Measurements from ENCODE around the gene KCNC1. TPM values are rescaled to one million over a fixed set of nuclear protein-coding genes. Genes with fewer than 3 reads are reported as not detected.

The KCNC1 gene
- total RNA-seq, 5 donors from 2014 or later (not counting 1 experiment from before 2014, with no cell fraction given): not detected

DNA sequence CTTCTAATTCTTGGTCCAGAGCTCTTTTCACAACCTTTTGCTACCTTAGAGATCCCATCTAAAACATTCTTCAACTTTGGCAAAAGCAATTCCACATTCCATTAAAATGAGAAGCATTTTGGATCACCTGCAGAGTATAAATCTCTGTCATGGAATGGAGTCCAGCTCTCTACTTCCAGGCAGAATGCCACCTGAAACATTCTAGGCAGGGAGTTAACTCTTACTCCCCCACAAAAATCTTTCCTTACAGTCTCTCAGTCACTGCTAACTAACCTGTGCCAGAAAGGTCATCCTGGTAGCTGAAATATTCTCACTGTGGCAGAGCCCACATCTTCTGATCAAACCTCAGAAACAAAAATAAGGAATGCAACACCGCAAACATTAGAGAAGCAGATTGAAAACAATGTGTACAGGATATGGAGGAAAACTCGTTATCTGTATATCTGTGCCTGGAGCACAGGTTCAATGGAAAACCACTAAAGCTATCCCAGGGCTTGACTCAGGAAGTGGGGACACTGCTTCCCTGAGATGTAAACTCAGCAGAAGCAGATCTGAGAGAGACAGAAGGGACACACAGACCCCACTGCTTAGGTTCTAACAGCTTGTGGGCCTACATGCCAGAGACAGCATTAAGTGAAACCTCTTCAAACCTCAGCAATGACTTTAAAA lies 78.9 kb downstream of the KCNC1 start:
- ChIA-PET POLR2A (no interaction called here), CTCF (no interaction called here)
- H3K36me3 ChIP-seq (ENCODE audit: control insufficient read depth in 2 of 2, extremely low read depth in 1 of 2, insufficient read depth in 1 of 2, low read length in 1 of 2): no peaks in the 10 kb centered on the region
- H3K27me3 Mint-ChIP-seq: no peaks in the 10 kb centered on the region
- H3K9me3 ChIP-seq: no peaks in the 10 kb centered on the region
- H3K4me1 Mint-ChIP-seq: no peaks in the 10 kb centered on the region
- no peak for DNase-seq
- H3K9me3 Mint-ChIP-seq: peaks cover 0 to 9% (median 0%) of the 10 kb centered on the region in 3 donors
- no CpG with 5 or more reads among the region's 2 CpGs for WGBS (ENCODE audit: insufficient coverage)
- no peak overlapping the region for H3K27ac ChIP-seq (ENCODE audit: low read length)
- ATAC-seq (replicated peaks in 1 of 4): no peak
- no peaks in the 10 kb centered on the region for H3K27me3 ChIP-seq (replicated peaks in 1 of 2; ENCODE audit: control insufficient read depth in 2 of 2, extremely low read depth in 1 of 2, insufficient read depth in 2 of 2, low read length in 1 of 2)
- no peak overlapping the region for H3K4me3 Mint-ChIP-seq
- no peak overlapping the region for H3K27ac Mint-ChIP-seq
- H3K36me3 Mint-ChIP-seq: peaks cover 36% of the 10 kb centered on the region
- no peaks in the 10 kb centered on the region for H3K4me1 ChIP-seq (ENCODE audit: control insufficient read depth in 1 of 2, extremely low read depth in 1 of 2, insufficient read depth in 2 of 2, low read length in 2 of 2)
- no peak overlapping the region for H3K4me3 ChIP-seq (ENCODE audit: control insufficient read depth in 1 of 2, extremely low read depth in 1 of 2, low read length in 1 of 2)

- peaks cover 31% of the 10 kb centered on the region for H3K36me3 Mint-ChIP-seq
- no peaks in the 10 kb centered on the region for H3K27me3 ChIP-seq (replicated peaks in 1 of 2; ENCODE audit: control insufficient read depth in 2 of 2, extremely low read depth in 1 of 2, insufficient read depth in 2 of 2, low read length in 1 of 2)
- H3K4me3 ChIP-seq (ENCODE audit: control insufficient read depth in 1 of 2, extremely low read depth in 1 of 2, low read length in 1 of 2): no peak overlapping the region
- no peak overlapping the region for H3K27ac Mint-ChIP-seq
- H3K4me1 ChIP-seq (ENCODE audit: control insufficient read depth in 1 of 2, extremely low read depth in 1 of 2, insufficient read depth in 2 of 2, low read length in 2 of 2): no peaks in the 10 kb centered on the region
- DNase-seq: no peak
- no peak for ATAC-seq (replicated peaks in 1 of 4)
- no peaks in the 10 kb centered on the region for H3K4me1 Mint-ChIP-seq
- no peak overlapping the region for H3K27ac ChIP-seq (ENCODE audit: low read length)
- no peaks in the 10 kb centered on the region for H3K9me3 ChIP-seq
- POLR2A ChIA-PET: no interaction called here
- no peak overlapping the region for H3K4me3 Mint-ChIP-seq
- no peaks in the 10 kb centered on the region for H3K27me3 Mint-ChIP-seq
- CTCF ChIA-PET: no interaction called here
- WGBS (ENCODE audit: insufficient coverage): no CpG with 5 or more reads among the region's 1 CpG
- peaks cover 0 to 3% (median 0%) of the 10 kb centered on the region in 3 donors for H3K9me3 Mint-ChIP-seq
- H3K36me3 ChIP-seq (ENCODE audit: control insufficient read depth in 2 of 2, extremely low read depth in 1 of 2, insufficient read depth in 1 of 2, low read length in 1 of 2): no peaks in the 10 kb centered on the region
Measured at GRCh38 chr11:17814546-17814945, 80.0 kb downstream of the KCNC1 start.

GRCh38 chr11:17816232-17816931 lies 81.8 kb downstream of the KCNC1 start:
- WGBS (ENCODE audit: insufficient coverage): 100% methylated on average over 2 of the region's 4 CpGs
- Histone ChIP-seq H3K27me3 (replicated peaks in 1 of 2; ENCODE audit: control insufficient read depth in 2 of 2, extremely low read depth in 1 of 2, insufficient read depth in 2 of 2, low read length in 1 of 2) (no peaks in the 10 kb centered on the region), H3K9me3 (no peaks in the 10 kb centered on the region), H3K27ac (ENCODE audit: low read length) (no peak overlapping the region), H3K36me3 (ENCODE audit: control insufficient read depth in 2 of 2, extremely low read depth in 1 of 2, insufficient read depth in 1 of 2, low read length in 1 of 2) (no peaks in the 10 kb centered on the region), H3K4me1 (ENCODE audit: control insufficient read depth in 1 of 2, extremely low read depth in 1 of 2, insufficient read depth in 2 of 2, low read length in 2 of 2) (no peaks in the 10 kb centered on the region), H3K4me3 (ENCODE audit: control insufficient read depth in 1 of 2, extremely low read depth in 1 of 2, low read length in 1 of 2) (no peak overlapping the region)
- H3K4me1 Mint-ChIP-seq: no peaks in the 10 kb centered on the region
- peaks cover 29% of the 10 kb centered on the region for H3K36me3 Mint-ChIP-seq
- ChIA-PET CTCF (no interaction called here), POLR2A (no interaction called here)
- no peak overlapping the region for H3K4me3 Mint-ChIP-seq
- no peak for DNase-seq
- no peaks in the 10 kb centered on the region for H3K9me3 Mint-ChIP-seq
- no peak for ATAC-seq (replicated peaks in 1 of 4)
- no peak overlapping the region for H3K27ac Mint-ChIP-seq
- no peaks in the 10 kb centered on the region for H3K27me3 Mint-ChIP-seq

GRCh38 chr11:17821648-17822400 lies 87.2 kb downstream of the KCNC1 start:
- no peak overlapping the region for H3K27ac Mint-ChIP-seq
- no peaks in the 10 kb centered on the region for H3K9me3 Mint-ChIP-seq
- WGBS (ENCODE audit: insufficient coverage): 100% methylated on average over 1 of the region's 4 CpGs
- no peaks in the 10 kb centered on the region for H3K36me3 ChIP-seq (ENCODE audit: control insufficient read depth in 2 of 2, extremely low read depth in 1 of 2, insufficient read depth in 1 of 2, low read length in 1 of 2)
- ATAC-seq (replicated peaks in 1 of 4) (no peak), DNase-seq (no peak)
- no peaks in the 10 kb centered on the region for H3K4me1 Mint-ChIP-seq
- ChIA-PET POLR2A (no interaction called here), CTCF (no interaction called here)
- no peaks in the 10 kb centered on the region for H3K27me3 ChIP-seq (replicated peaks in 1 of 2; ENCODE audit: control insufficient read depth in 2 of 2, extremely low read depth in 1 of 2, insufficient read depth in 2 of 2, low read length in 1 of 2)
- no peaks in the 10 kb centered on the region for H3K27me3 Mint-ChIP-seq
- H3K4me1 ChIP-seq (ENCODE audit: control insufficient read depth in 1 of 2, extremely low read depth in 1 of 2, insufficient read depth in 2 of 2, low read length in 2 of 2): no peaks in the 10 kb centered on the region
- peaks cover 34% of the 10 kb centered on the region for H3K36me3 Mint-ChIP-seq
- H3K4me3 ChIP-seq (ENCODE audit: control insufficient read depth in 1 of 2, extremely low read depth in 1 of 2, low read length in 1 of 2): no peak overlapping the region
- H3K4me3 Mint-ChIP-seq: no peak overlapping the region
- H3K27ac ChIP-seq (ENCODE audit: low read length): no peak overlapping the region
- H3K9me3 ChIP-seq: no peaks in the 10 kb centered on the region

GRCh38 chr11:17822401-17822781 lies 87.8 kb downstream of the KCNC1 start:
- H3K27me3 Mint-ChIP-seq: no peaks in the 10 kb centered on the region
- no peak overlapping the region for H3K27ac ChIP-seq (ENCODE audit: low read length)
- no peak overlapping the region for H3K4me3 Mint-ChIP-seq
- H3K4me3 ChIP-seq (ENCODE audit: control insufficient read depth in 1 of 2, extremely low read depth in 1 of 2, low read length in 1 of 2): no peak overlapping the region
- H3K4me1 Mint-ChIP-seq: no peaks in the 10 kb centered on the region
- DNase-seq (no peak), ATAC-seq (replicated peaks in 1 of 4) (no peak)
- WGBS (ENCODE audit: insufficient coverage): 52% methylated on average over 2 of the region's 5 CpGs
- ChIA-PET CTCF (no interaction called here), POLR2A (no interaction called here)
- H3K27me3 ChIP-seq (replicated peaks in 1 of 2; ENCODE audit: control insufficient read depth in 2 of 2, extremely low read depth in 1 of 2, insufficient read depth in 2 of 2, low read length in 1 of 2): no peaks in the 10 kb centered on the region
- no peak overlapping the region for H3K27ac Mint-ChIP-seq
- peaks cover 38% of the 10 kb centered on the region for H3K36me3 Mint-ChIP-seq
- no peaks in the 10 kb centered on the region for H3K9me3 Mint-ChIP-seq
- H3K9me3 ChIP-seq: no peaks in the 10 kb centered on the region
- H3K4me1 ChIP-seq (ENCODE audit: control insufficient read depth in 1 of 2, extremely low read depth in 1 of 2, insufficient read depth in 2 of 2, low read length in 2 of 2): no peaks in the 10 kb centered on the region
- no peaks in the 10 kb centered on the region for H3K36me3 ChIP-seq (ENCODE audit: control insufficient read depth in 2 of 2, extremely low read depth in 1 of 2, insufficient read depth in 1 of 2, low read length in 1 of 2)

- ATAC-seq (replicated peaks in 1 of 4): no peak
- Mint-ChIP-seq H3K27me3 (no peaks in the 10 kb centered on the region), H3K4me3 (no peak overlapping the region), H3K27ac (no peak overlapping the region), H3K36me3 (peaks cover 47% of the 10 kb centered on the region), H3K4me1 (no peaks in the 10 kb centered on the region), H3K9me3 (no peaks in the 10 kb centered on the region)
- Histone ChIP-seq H3K9me3 (no peaks in the 10 kb centered on the region), H3K4me3 (ENCODE audit: control insufficient read depth in 1 of 2, extremely low read depth in 1 of 2, low read length in 1 of 2) (no peak overlapping the region), H3K27me3 (replicated peaks in 1 of 2; ENCODE audit: control insufficient read depth in 2 of 2, extremely low read depth in 1 of 2, insufficient read depth in 2 of 2, low read length in 1 of 2) (no peaks in the 10 kb centered on the region), H3K4me1 (ENCODE audit: control insufficient read depth in 1 of 2, extremely low read depth in 1 of 2, insufficient read depth in 2 of 2, low read length in 2 of 2) (no peaks in the 10 kb centered on the region), H3K36me3 (ENCODE audit: control insufficient read depth in 2 of 2, extremely low read depth in 1 of 2, insufficient read depth in 1 of 2, low read length in 1 of 2) (peaks cover 0 to 3% of the 10 kb centered on the region in 2 donors), H3K27ac (ENCODE audit: low read length) (no peak overlapping the region)
- DNase-seq: no peak
- POLR2A ChIA-PET: no interaction called here
- 67% methylated on average over 1 of the region's 5 CpGs for WGBS (ENCODE audit: insufficient coverage)
- CTCF ChIA-PET: no interaction called here
Measured at GRCh38 chr11:17827006-17827405, 92.4 kb downstream of the KCNC1 start.

All from T-cell (primary cell).